Activated naive CD4-positive, alpha-beta T cell treated with anti-CD3 and anti-CD28 coated beads, Interleukin-2, amount 50 U/mL, for 72 hours (primary cell): ENCODE measurements around the gene S100Z. TPM values are rescaled to one million over a fixed set of nuclear protein-coding genes. Genes with fewer than 3 reads are reported as not detected.
"Not testable (repeated sequence)": the region's sequence is repeated elsewhere in the genome, so short reads cannot be mapped to it uniquely, and the experiment has no call there.

Source experiments
- ATAC-seq, 2 donors: fragments of 150-1000 bp; cut with Tn5 transposase; 2 replicates each; pipeline ENCODE4 v1.10.0; 2021; ENCODE audit warnings: mild to moderate bottlenecking in 2 of 2, moderate library complexity in 2 of 2
- DNase-seq, 2 donors: peaks; one replicate each; pipeline ENCODE4 v3.0.0; 2021 to 2022; ENCODE audit warnings: low spot score in 2 of 2
- H3K27ac Mint-ChIP-seq, 2 donors: one replicate each; pipeline ENCODE4 v1.8.0; 2022; ENCODE audit warnings: mild to moderate bottlenecking in 2 of 2, mixed read lengths in 2 of 2
- H3K36me3 Mint-ChIP-seq, 2 donors: one replicate each; pipeline ENCODE4 v1.8.0; 2022; ENCODE audit warnings: mixed read lengths in 2 of 2
- H3K9me3 Mint-ChIP-seq, 2 donors: one replicate each; pipeline ENCODE4 v1.8.0; 2022; ENCODE audit warnings: mixed read lengths in 2 of 2
- total RNA-seq, 2 donors: library from RNA; stranded (reverse); gene quantifications; one replicate each; pipeline ENCODE4 v1.2.3, GENCODE V29; 2022

The S100Z gene
- total RNA-seq, 2 donors from 2014 or later: 0.75 to 4.1 TPM

- ATAC-seq (peak; percentile 89 to 92), DNase-seq (peak in 1 of 2 donors; percentile 15)
- H3K27ac Mint-ChIP-seq: peak overlapping the region; percentile 70 to 87
- H3K9me3 Mint-ChIP-seq: peaks cover 0 to 16% of the 10 kb centered on the region in 2 donors
- H3K36me3 Mint-ChIP-seq: peaks cover 0 to 29% of the 10 kb centered on the region in 2 donors
Observed at GRCh38 chr5:76855961-76856360, 6.1 kb downstream of the S100Z start.

GRCh38 chr5:76856800-76857199, 7.0 kb downstream of the S100Z start:
- ATAC-seq, DNase-seq: not testable (repeated sequence)
- Mint-ChIP-seq H3K27ac (peak overlapping the region; percentile 79 to 87), H3K9me3 (peaks cover 0 to 16% of the 10 kb centered on the region in 2 donors), H3K36me3 (peaks cover 0 to 29% of the 10 kb centered on the region in 2 donors)

GRCh38 chr5:76859591-76860247, 9.9 kb downstream of the S100Z start:
- DNase-seq (no peak), ATAC-seq (no peak)
- Mint-ChIP-seq H3K9me3 (peaks cover 0 to 10% of the 10 kb centered on the region in 2 donors), H3K36me3 (peaks cover 0 to 22% of the 10 kb centered on the region in 2 donors), H3K27ac (no peak overlapping the region)

- ATAC-seq (no peak), DNase-seq (no peak)
- Mint-ChIP-seq H3K36me3 (peaks cover 0 to 3% of the 10 kb centered on the region in 2 donors), H3K27ac (no peak overlapping the region), H3K9me3 (peaks cover 0 to 3% of the 10 kb centered on the region in 2 donors)
Observed at GRCh38 chr5:76861612-76862011, 11.8 kb downstream of the S100Z start.

DNA sequence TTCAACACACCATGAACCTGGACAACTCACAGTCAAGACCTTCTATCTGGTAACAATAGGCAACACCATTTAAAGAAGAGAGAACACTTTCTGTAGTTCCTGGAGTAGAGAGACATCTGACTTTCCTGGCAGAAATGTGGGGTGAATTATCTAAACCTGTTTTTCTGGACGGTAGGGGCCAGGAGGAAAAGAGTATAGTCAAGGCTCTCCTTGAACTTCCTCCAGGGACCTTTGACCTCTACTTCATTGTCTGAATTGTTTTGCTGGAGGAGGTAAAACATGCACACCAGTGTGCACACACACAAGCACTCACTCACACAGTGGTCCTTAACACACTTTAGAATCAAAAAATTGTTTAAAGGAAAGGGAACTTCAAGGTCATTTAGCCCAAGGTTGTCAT, 13.2 kb downstream of the S100Z start:
- H3K27ac Mint-ChIP-seq: no peak overlapping the region
- ATAC-seq (no peak), DNase-seq (no peak)
- no peaks in the 10 kb centered on the region for H3K9me3 Mint-ChIP-seq
- H3K36me3 Mint-ChIP-seq: no peaks in the 10 kb centered on the region

GRCh38 chr5:76866503-76866902, 16.7 kb downstream of the S100Z start:
- no peak for DNase-seq
- no peak for ATAC-seq
- H3K36me3 Mint-ChIP-seq: no peaks in the 10 kb centered on the region

DNA sequence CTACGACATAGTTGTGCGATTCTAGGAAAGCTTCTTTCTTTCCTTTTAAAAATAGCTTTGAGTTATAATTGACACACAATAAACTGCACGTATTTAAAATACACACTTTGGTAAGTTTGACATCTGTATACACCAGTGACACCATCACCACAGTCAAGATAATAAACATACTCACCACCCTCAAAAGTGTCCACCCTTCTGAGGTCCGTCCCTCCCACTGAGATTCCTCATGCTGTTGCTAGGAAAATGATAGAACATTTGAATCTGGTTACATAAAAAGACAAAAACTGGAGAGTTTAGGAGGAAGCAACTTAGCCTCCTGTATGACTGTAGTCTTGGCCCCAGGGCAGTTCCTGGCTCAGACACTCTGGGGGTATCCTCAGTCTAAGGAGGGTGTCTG, 17.2 kb downstream of the S100Z start:
- H3K27ac Mint-ChIP-seq: no peak overlapping the region
- no peaks in the 10 kb centered on the region for H3K9me3 Mint-ChIP-seq
- ATAC-seq: no peak
- no peaks in the 10 kb centered on the region for H3K36me3 Mint-ChIP-seq
- no peak for DNase-seq

More at GRCh38 chr5:76866503-76866902, 16.7 kb downstream of the S100Z start:
- Mint-ChIP-seq H3K9me3 (no peaks in the 10 kb centered on the region), H3K27ac (no peak overlapping the region)

DNA sequence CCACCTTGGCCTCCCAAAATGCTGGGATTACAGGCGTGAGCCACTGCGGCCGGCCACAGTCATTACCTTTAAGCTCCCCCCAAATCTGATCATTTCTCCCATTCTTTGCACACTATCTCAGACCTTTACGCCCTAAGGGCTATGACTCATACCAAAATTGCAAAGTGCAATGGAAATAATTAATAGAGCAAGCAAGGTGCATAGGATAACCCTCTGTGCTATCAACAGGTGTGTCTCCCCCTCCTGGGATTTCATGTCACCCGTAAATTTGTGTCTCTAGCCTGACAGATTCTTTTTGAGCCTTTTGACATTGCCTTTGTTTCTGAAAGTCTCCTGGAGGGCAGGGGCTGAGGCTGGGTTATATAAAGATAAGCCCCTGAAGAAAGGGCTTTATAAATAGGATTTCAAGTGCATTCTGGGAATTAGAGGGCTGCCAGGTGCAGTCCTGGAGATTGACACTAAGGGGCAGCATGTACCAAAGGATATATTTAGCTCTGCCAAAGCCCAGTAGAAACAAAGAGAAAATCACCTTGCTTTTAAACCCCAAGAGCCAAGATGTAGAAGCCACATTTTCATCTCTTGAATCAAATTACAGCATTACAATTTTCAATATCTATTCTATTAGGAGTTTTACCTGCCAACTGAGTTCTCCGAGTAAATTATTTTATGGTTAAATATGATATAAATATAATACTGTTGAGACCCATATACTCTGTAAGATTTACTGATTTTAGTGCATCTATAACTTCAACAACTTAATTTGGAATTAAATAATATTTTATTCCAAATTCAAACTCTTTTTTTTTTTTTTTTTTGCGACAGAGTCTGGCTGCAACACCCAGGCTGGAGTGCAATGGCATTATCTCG, 18.2 kb downstream of the S100Z start:
- H3K27ac Mint-ChIP-seq: no peak overlapping the region
- H3K9me3 Mint-ChIP-seq: no peaks in the 10 kb centered on the region
- DNase-seq (peak in 1 of 2 donors; percentile 66), ATAC-seq (peak; percentile 51 to 75)
- no peaks in the 10 kb centered on the region for H3K36me3 Mint-ChIP-seq

DNA sequence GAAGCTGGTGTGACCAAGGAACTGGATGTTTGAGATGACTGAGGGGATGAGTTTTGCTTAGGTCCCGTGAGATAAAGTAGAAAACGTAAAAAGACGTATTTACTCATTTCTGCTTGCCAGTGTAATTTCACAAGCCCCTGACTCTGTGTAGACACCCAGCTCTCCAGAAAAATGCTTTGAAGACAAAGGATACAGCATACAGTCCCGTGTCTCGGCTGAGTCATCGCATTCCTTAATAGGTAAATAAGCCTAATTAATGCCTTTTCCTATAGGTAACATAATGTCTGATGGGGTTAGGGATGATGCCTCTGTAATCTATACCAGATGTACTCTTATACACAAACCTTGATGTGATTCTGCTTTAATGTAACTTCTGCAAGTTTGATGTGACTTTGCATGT, 20.2 kb downstream of the S100Z start:
- Mint-ChIP-seq H3K27ac (no peak overlapping the region), H3K9me3 (no peaks in the 10 kb centered on the region), H3K36me3 (no peaks in the 10 kb centered on the region)
- ATAC-seq (no peak), DNase-seq (no peak)

- H3K27ac Mint-ChIP-seq: no peak overlapping the region
- H3K9me3 Mint-ChIP-seq: no peaks in the 10 kb centered on the region
- DNase-seq (no peak), ATAC-seq (no peak)
- H3K36me3 Mint-ChIP-seq: no peaks in the 10 kb centered on the region
Observed at GRCh38 chr5:76874088-76874581, 24.3 kb downstream of the S100Z start.

DNA sequence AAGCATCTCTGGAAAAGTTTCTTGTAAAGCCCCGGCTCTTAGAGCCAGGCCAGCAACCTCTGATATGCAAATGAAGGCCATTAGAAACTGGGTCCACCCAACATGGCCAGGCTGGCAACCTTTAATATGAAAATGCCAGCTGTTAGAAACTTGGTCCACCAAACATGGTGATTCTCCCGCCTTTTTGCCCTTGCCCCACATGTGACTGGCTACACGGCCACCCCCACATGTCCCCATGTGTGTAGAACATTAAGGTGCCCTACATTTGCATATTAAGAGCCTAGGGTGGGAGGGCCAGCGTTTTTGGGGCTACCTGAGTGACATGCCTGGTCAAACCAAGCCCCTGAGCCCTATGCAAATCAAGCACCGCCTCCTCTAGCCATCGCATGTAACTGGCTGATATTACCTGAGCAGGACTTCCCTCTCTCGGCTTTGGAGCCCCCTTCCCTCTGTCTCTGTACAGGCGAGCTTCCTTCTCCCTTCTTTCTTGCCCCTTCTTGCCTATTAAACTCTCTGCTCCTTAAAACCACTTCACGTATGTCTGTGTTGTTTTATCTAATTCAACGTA, 39.0 kb downstream of the S100Z start:
- Mint-ChIP-seq H3K27ac (no peak overlapping the region), H3K9me3 (no peaks in the 10 kb centered on the region), H3K36me3 (no peaks in the 10 kb centered on the region)
- ATAC-seq (no peak), DNase-seq (no peak)

GRCh38 chr5:76893294-76893693, 43.5 kb downstream of the S100Z start:
- DNase-seq (no peak), ATAC-seq (no peak)
- Mint-ChIP-seq H3K36me3 (peaks cover 0 to 11% of the 10 kb centered on the region in 2 donors), H3K9me3 (peaks cover 4 to 14% of the 10 kb centered on the region in 2 donors), H3K27ac (no peak overlapping the region)

DNA sequence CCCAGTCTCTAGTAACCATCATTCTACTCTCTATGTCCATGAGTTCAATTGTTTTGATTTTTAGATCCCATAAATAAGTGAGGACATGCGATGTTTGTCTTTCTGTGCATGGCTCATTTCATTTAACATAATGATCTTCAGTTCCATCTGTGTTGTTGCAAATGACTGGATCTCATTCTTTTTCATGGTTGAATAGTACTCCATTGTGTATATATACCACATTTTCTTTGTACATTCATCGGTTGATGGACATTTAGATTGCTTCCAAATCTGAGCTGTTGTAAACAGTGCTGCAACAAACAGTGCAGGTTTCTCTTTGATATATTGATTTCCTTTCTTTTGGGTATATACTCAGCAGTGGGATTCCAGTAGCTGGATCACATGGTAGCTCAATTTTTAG, 46.4 kb downstream of the S100Z start:
- Mint-ChIP-seq H3K9me3 (peaks cover 22 to 29% of the 10 kb centered on the region in 2 donors), H3K27ac (no peak overlapping the region), H3K36me3 (peaks cover 7 to 33% of the 10 kb centered on the region in 2 donors)
- no peak for ATAC-seq
- no peak for DNase-seq

- Mint-ChIP-seq H3K36me3 (peaks cover 7 to 32% of the 10 kb centered on the region in 2 donors), H3K27ac (no peak overlapping the region), H3K9me3 (peaks cover 24 to 25% of the 10 kb centered on the region in 2 donors)
- ATAC-seq (no peak), DNase-seq (no peak)
Observed at GRCh38 chr5:76901522-76901921, 51.7 kb downstream of the S100Z start.

DNA sequence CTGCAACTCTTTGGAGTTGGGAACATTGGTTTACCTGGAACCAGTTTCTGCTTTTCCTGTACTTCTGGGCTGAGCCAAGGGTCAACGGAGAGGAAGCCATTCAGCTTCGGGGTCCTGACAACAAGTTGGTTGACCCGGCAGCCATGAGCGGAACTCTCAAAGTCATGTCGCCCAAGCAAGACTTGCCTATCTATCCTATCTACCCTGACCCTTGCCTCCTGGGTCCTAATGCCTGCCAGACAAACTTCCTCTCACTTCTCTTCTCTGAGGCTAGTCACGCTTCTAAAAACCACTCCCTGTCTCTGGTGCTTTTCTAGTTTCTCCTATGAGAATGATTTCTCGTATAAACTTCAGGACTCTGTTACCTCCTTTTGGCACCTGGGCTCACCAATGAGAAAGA, 58.4 kb downstream of the S100Z start:
- no peak for ATAC-seq
- Mint-ChIP-seq H3K36me3 (no peaks in the 10 kb centered on the region), H3K9me3 (no peaks in the 10 kb centered on the region), H3K27ac (no peak overlapping the region)
- no peak for DNase-seq

DNA sequence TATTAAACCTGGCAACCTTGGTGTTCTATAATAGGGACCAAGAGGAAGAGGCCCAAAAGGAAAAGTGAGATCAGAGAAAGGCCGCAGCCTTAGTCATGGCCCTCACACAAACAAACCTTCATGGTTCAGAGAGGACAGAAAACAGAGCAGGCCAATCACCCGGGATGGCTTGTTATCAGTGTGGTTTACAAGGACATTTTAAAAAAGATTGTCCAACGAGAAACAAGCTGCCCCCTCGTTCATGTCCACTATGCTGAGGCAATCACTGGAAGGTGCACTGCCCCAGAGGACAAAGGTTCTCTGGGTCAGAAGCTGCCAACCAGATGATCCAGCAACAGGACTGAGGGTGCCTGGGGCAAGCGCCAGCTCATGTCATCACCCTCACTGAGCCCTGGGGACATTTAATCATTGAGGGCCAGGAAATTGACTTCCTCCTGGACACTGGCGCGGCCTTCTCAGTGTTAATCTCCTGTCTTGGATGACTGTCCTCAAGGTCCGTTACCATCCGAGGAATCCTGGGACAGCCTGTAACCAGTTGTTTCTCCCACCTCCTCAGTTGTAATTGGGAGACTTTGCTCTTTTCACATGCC, 60.6 kb downstream of the S100Z start:
- not testable (repeated sequence) for ATAC-seq, H3K27ac Mint-ChIP-seq
- peaks cover 4 to 11% of the 10 kb centered on the region in 2 donors for H3K36me3 Mint-ChIP-seq

GRCh38 chr5:76914671-76915070, 64.9 kb downstream of the S100Z start:
- not testable (repeated sequence) for ATAC-seq, DNase-seq, H3K9me3 Mint-ChIP-seq, H3K27ac Mint-ChIP-seq
- peaks cover 4 to 11% of the 10 kb centered on the region in 2 donors for H3K36me3 Mint-ChIP-seq

More for the DNA sequence above, 60.6 kb downstream of the S100Z start:
- not testable (repeated sequence) for DNase-seq, H3K9me3 Mint-ChIP-seq
